DND-41 (cell line): ENCODE data around the gene ZACN.

Experiments
- ATAC-seq: fragments of 200-7000 bp; cut with Tn5 transposase; 3 replicates; pipeline ENCODE4 v1.9.1; 2021; ENCODE audit warnings: low read depth; ENCODE audit not compliant: insufficient read depth
- DNase-seq: peaks from one replicate; pipeline ENCODE4 v3.0.0-alpha.2; 2020
- H2AFZ ChIP-seq: 2 replicates; pipeline ENCODE4 v1.6.0; 2012; ENCODE audit warnings: low read depth, low read length
- H3K27ac ChIP-seq: 2 replicates; pipeline ENCODE4 v1.5.1; 2012; ENCODE audit warnings: low read length, inconsistent platforms
- H3K27me3 ChIP-seq: fragments of 200-600 bp; sonication (generic); 2 replicates; pipeline ENCODE4 v1.6.0; 2012; ENCODE audit warnings: low read length, mild to moderate bottlenecking, inconsistent platforms; ENCODE audit not compliant: insufficient read depth, poor library complexity
- H3K36me3 ChIP-seq: 2 replicates; pipeline ENCODE4 v1.5.1; 2012; ENCODE audit warnings: low read length, inconsistent platforms; ENCODE audit not compliant: insufficient read depth
- H3K4me1 ChIP-seq: 2 replicates; pipeline ENCODE4 v1.5.1; 2012; ENCODE audit warnings: mild to moderate bottlenecking, low read length; ENCODE audit not compliant: insufficient read depth
- H3K4me2 ChIP-seq: 2 replicates; pipeline ENCODE4 v1.6.0; 2012; ENCODE audit warnings: mild to moderate bottlenecking, moderate library complexity, low read length, inconsistent platforms; ENCODE audit not compliant: insufficient read depth
- H3K4me3 ChIP-seq, 2 experiments: fragments of 200-600 bp in 1 of 2; shearing (Covaris generic) in 1 of 2; 2 replicates each; pipeline ENCODE4 v1.5.1; 2012 to 2016; ENCODE audit warnings: inconsistent platforms in 2 of 2, low read length in 2 of 2, mild to moderate bottlenecking in 2 of 2, low read depth in 1 of 2, moderate library complexity in 1 of 2
- H3K79me2 ChIP-seq: 2 replicates; pipeline ENCODE4 v1.6.0; 2012; ENCODE audit warnings: low read length, inconsistent platforms; ENCODE audit not compliant: insufficient read depth
- H3K9ac ChIP-seq: 2 replicates; pipeline ENCODE4 v1.6.0; 2012; ENCODE audit warnings: low read depth, mild to moderate bottlenecking, inconsistent platforms, low read length, moderate library complexity
- H3K9me3 ChIP-seq: 2 replicates; pipeline ENCODE4 v1.5.1; 2012; ENCODE audit warnings: low read length, moderate library complexity, mild to moderate bottlenecking, inconsistent platforms; ENCODE audit not compliant: insufficient read depth, severe bottlenecking
- H4K20me1 ChIP-seq: 2 replicates; pipeline ENCODE4 v1.6.0; 2012; ENCODE audit warnings: low read length; ENCODE audit not compliant: insufficient read depth
- CTCF ChIP-seq: IDR thresholded peaks from 2 replicates; pipeline ENCODE4 v1.5.1; 2012; ENCODE audit warnings: borderline replicate concordance, low read length, moderate library complexity, mild to moderate bottlenecking; ENCODE audit not compliant: poor library complexity, severe bottlenecking; ENCODE audit errors: extremely low read depth
- EZH2 ChIP-seq: IDR thresholded peaks from 3 replicates; pipeline ENCODE4 v1.6.1; 2012; ENCODE audit warnings: borderline replicate concordance, low read depth, mild to moderate bottlenecking, moderate library complexity, low read length, inconsistent platforms; ENCODE audit not compliant: severe bottlenecking

The ZACN gene

GRCh38 chr17:76131051-76131691 lies 52.2 kb downstream of the ZACN start:
- Histone ChIP-seq H3K4me1 (no peaks in the 10 kb centered on the region), H3K4me3 (no peak overlapping the region), H3K27me3 (no peaks in the 10 kb centered on the region), H2AFZ (no peak overlapping the region; the same call in 1 of the 2 replicates), H3K27ac (no peak overlapping the region), H3K9me3 (no peaks in the 10 kb centered on the region), H3K36me3 (no peaks in the 10 kb centered on the region), H3K79me2 (no peaks in the 10 kb centered on the region), H3K4me2 (no peak overlapping the region), H4K20me1 (no peaks in the 10 kb centered on the region), H3K9ac (no peak overlapping the region)
- no peak for ATAC-seq
- DNase-seq: no peak
- no peak for TF ChIP-seq EZH2
- no peak for TF ChIP-seq CTCF

- Histone ChIP-seq H3K4me2 (no peak overlapping the region), H3K27ac (no peak overlapping the region), H3K4me3 (no peak overlapping the region), H3K79me2 (no peaks in the 10 kb centered on the region), H3K4me1 (no peaks in the 10 kb centered on the region), H3K27me3 (no peaks in the 10 kb centered on the region), H3K36me3 (no peaks in the 10 kb centered on the region), H3K9ac (no peak overlapping the region), H2AFZ (no peak overlapping the region), H3K9me3 (no peaks in the 10 kb centered on the region), H4K20me1 (no peaks in the 10 kb centered on the region)
- DNase-seq (no peak), ATAC-seq (no peak)
- TF ChIP-seq EZH2: no peak
- TF ChIP-seq CTCF: no peak
Measured at GRCh38 chr17:76131692-76132573, 53.0 kb downstream of the ZACN start.
